K562 (cell line): ENCODE measurements around the gene NDUFA5. TPM values are rescaled to one million over a fixed set of nuclear protein-coding genes. Genes with fewer than 3 reads are reported as not detected.
A peak's percentile ranks its signal among the peaks of the same experiment; 100 is the strongest.

Experiments used
- ATAC-seq: fragments of 200-7000 bp; cut with Tn5 transposase; 3 replicates; pipeline ENCODE4 v1.9.1; 2020; ENCODE audit warnings: moderate library complexity
- BruUV-seq: library from RNA; stranded (reverse); fragments of 400-500 nt; replicated peaks from 2 replicates; lab custom pipeline; 2021; lab: Mats Ljungman, UMichigan
- CTCF ChIA-PET: fragments of 300-600 bp; formaldehyde crosslinking; extraction: SDS; loops from one replicate; lab custom pipeline; 2021; ENCODE audit warnings: low intra/inter-chr PET ratio; lab: Yijun Ruan, JAX
- POLR2A ChIA-PET: fragments of 300-600, 350-650 bp; sonication (Branson Sonifier 250); formaldehyde crosslinking; extraction: SDS; loops from one replicate; lab custom pipeline; 2021; ENCODE audit warnings: antibody characterized with exemption, inconsistent platforms; lab: Yijun Ruan, JAX
- DNase-seq, 4 experiments: peaks; one replicate each; pipeline versions ENCODE4 v3.0.0 to v3.0.0-alpha.2; 2011 to 2018; ENCODE audit warnings: low spot score in 3 of 4, mixed read lengths in 3 of 4; ENCODE audit errors: extremely low read depth in 1 of 4
- FAIRE-seq: peaks from 2 replicates; lab custom pipeline; 2011; peaks lifted over from hg19 to GRCh38; lab: Jason Lieb, UNC
- H2AFZ ChIP-seq: 2 replicates; pipeline ENCODE4 v1.6.0; 2011; ENCODE audit warnings: low read depth, low read length, control low read depth, inconsistent platforms
- H3K27ac ChIP-seq: fragments of 200-600 bp; 3 replicates; pipeline ENCODE4 v1.8.0; 2011; ENCODE audit warnings: low read depth, mild to moderate bottlenecking, control low read depth, inconsistent platforms, low read length, moderate library complexity, mixed read lengths; ENCODE audit errors: extremely low read depth
- H3K27me3 ChIP-seq, 2 experiments: fragments of 300-600 bp in 1 of 2; 2 replicates in 1 of 2; 3 replicates in 1 of 2; pipeline versions ENCODE4 v1.6.0 to v1.8.0; 2011; ENCODE audit warnings: inconsistent platforms in 2 of 2, low read length in 2 of 2, mild to moderate bottlenecking in 1 of 2, mixed read lengths in 1 of 2, moderate library complexity in 1 of 2; ENCODE audit not compliant: control insufficient read depth in 2 of 2, insufficient read depth in 2 of 2
- H3K36me3 ChIP-seq: fragments of 300-600 bp; 3 replicates; pipeline ENCODE4 v1.8.0; 2011; ENCODE audit warnings: mild to moderate bottlenecking, low read length, inconsistent platforms; ENCODE audit not compliant: control insufficient read depth, insufficient read depth
- H3K4me1 ChIP-seq, 2 experiments: fragments of 200-600 bp in 1 of 2; replicated peaks in 1 of 2; 2 replicates in 1 of 2; 3 replicates in 1 of 2; pipeline versions ENCODE4 v1.5.1 to v1.8.0; 2011; ENCODE audit warnings: inconsistent platforms in 2 of 2, low read length in 2 of 2, mild to moderate bottlenecking in 1 of 2, mixed read lengths in 1 of 2, moderate library complexity in 1 of 2; ENCODE audit not compliant: control insufficient read depth in 2 of 2, insufficient read depth in 2 of 2
- H3K4me2 ChIP-seq: 2 replicates; pipeline ENCODE4 v1.6.1; 2011; ENCODE audit warnings: low read length, control low read depth, inconsistent platforms, mixed read lengths; ENCODE audit not compliant: insufficient read depth
- H3K4me3 ChIP-seq: fragments of 200-600 bp; sonication (generic), shearing (Covaris generic); 2 replicates; pipeline ENCODE4 v1.5.1; 2016; ENCODE audit warnings: control low read depth, inconsistent platforms
- H3K79me2 ChIP-seq: fragments of 200-600 bp; 3 replicates; pipeline ENCODE4 v1.8.0; 2011; ENCODE audit warnings: low read length, inconsistent platforms; ENCODE audit not compliant: control insufficient read depth, insufficient read depth
- H3K9ac ChIP-seq, 2 experiments: 2 replicates each; pipeline versions ENCODE4 v1.6.0 to v1.6.1; 2011; ENCODE audit warnings: low read depth in 2 of 2, low read length in 2 of 2, control low read depth in 1 of 2, inconsistent platforms in 1 of 2, mild to moderate bottlenecking in 1 of 2, mixed read lengths in 1 of 2; ENCODE audit not compliant: insufficient read depth in 1 of 2
- H3K9me1 ChIP-seq: one replicate; pipeline ENCODE4 v1.6.0; 2011; ENCODE audit warnings: inconsistent platforms, mild to moderate bottlenecking, low read length, moderate library complexity; ENCODE audit not compliant: control insufficient read depth, insufficient read depth
- H3K9me3 ChIP-seq: replicated peaks from 2 replicates; pipeline ENCODE4 v1.5.1; 2011; ENCODE audit warnings: low read depth, low read length, inconsistent platforms; ENCODE audit not compliant: control insufficient read depth, insufficient read depth
- H4K20me1 ChIP-seq: replicated peaks from 2 replicates; pipeline ENCODE4 v1.6.1; 2011; ENCODE audit warnings: low read length, inconsistent platforms, mixed read lengths; ENCODE audit not compliant: control insufficient read depth, insufficient read depth
- CTCF ChIP-seq, 3 experiments: IDR thresholded peaks in 2 of 3; conservative IDR thresholded peaks in 1 of 3; 2 replicates each; pipeline ENCODE4 v1.5.1; 2011 to 2012; ENCODE audit warnings: low read length in 3 of 3, mild to moderate bottlenecking in 3 of 3, control low read depth in 2 of 3, improper control_type of control experiment in 1 of 3, inconsistent platforms in 1 of 3, low read depth in 1 of 3, mixed read lengths in 1 of 3, moderate library complexity in 1 of 3; ENCODE audit not compliant: insufficient read depth in 2 of 3
- PTTG1 ChIP-seq: fragments of 450-650 bp; IDR thresholded peaks from 2 replicates; pipeline ENCODE4 v1.6.1; 2016; ENCODE audit warnings: low read depth, mild to moderate bottlenecking, missing genetic modification characterization, missing compliant biosample characterization
- WGBS: fragments of 100-300 bp; shearing (Covaris generic); methylation state at CpG from one replicate; pipeline ENCODE4 v1.1.6; 2016; ENCODE audit warnings: low coverage, mixed read lengths; ENCODE audit not compliant: insufficient coverage; ENCODE audit errors: missing lambda C conversion rate; 5-methylcytosine and 5-hydroxymethylcytosine counted together
- in situ Hi-C: fragments of 300-500 bp; cut with MboI; formaldehyde crosslinking; loops from 4 replicates; pipeline ENCODE4 v1.15.0; 2018; ENCODE audit warnings: inconsistent platforms, mixed read lengths
- intact Hi-C: fragments of 100-400 bp; cut with micrococcal nuclease; formaldehyde crosslinking; loops from 2 replicates; pipeline ENCODE4 v1.14.2; 2022
- polyA plus RNA-seq, 8 experiments: library from polyadenylated mRNA; depleted of rRNA in 4 of 8; stranded (reverse) in 5 of 8; unstranded in 3 of 8; fragments of >200 nt; fragmentation: Nextera tagmentation in 2 of 8; fragmentation: Illumina TruSeq in 1 of 8; extraction: Ambion mirVana in 2 of 8; extraction: Trizol in 1 of 8; gene quantifications; 2 replicates each; pipeline versions ENCODE4 v1.2.1 to v1.2.3, GENCODE V29; 2011 to 2014; ENCODE audit warnings: inconsistent platforms in 1 of 8, missing spikeins in 1 of 8
- total RNA-seq, 7 experiments: library from RNA; depleted of rRNA in 6 of 7; stranded (reverse); fragments of >200 nt in 6 of 7; fragmentation: Illumina TruSeq in 2 of 7; extraction: Trizol in 2 of 7; gene quantifications; 2 replicates each; pipeline versions ENCODE4 v1.2.1 to v1.2.3, GENCODE V29; 2011 to 2021; ENCODE audit warnings: low replicate concordance in 1 of 7

NDUFA5 gene
- total and polyA plus RNA-seq, 9 of the 15 experiments (the other 6 are each of a cell fraction or from before 2014, with no cell fraction given), result 155 to 677 (median 269) TPM

- TF ChIP-seq CTCF (IDR thresholded peaks at IDR 0.05 in 2 of 3, conservative IDR thresholded peaks at IDR 0.05 in 1 of 3; ENCODE audit: insufficient read depth in 2 of 3, low read depth in 1 of 3, low read length in 3 of 3), result peak in 2 of 3 experiments; percentile 24 to 33; a peak in 1 of 6 replicates
- no peak for TF ChIP-seq PTTG1
- TF ChIP-seq, all 486 proteins: peak for 1
- no TSS peak for BruUV-seq
These were observed 65.1 kb downstream of the NDUFA5 start for GRCh38 chr7:123492485-123492884.

More at GRCh38 chr7:123492485-123492884, 65.1 kb downstream of the NDUFA5 start:
- Histone ChIP-seq H3K9me1 (no peaks in the 10 kb centered on the region), H4K20me1 (no peaks in the 10 kb centered on the region), H2AFZ (peak overlapping the region; percentile 3), H3K36me3 (no peaks in the 10 kb centered on the region), H3K27ac (no peak overlapping the region), H3K4me1 (no peaks in the 10 kb centered on the region), H3K4me2 (no peak overlapping the region), H3K27me3 (no peaks in the 10 kb centered on the region), H3K79me2 (no peaks in the 10 kb centered on the region), H3K9me3 (no peaks in the 10 kb centered on the region), H3K9ac (no peak overlapping the region), H3K4me3 (no peak overlapping the region)
- intact Hi-C loops (loop anchor here (5.0 kb wide), 1 partner anchor 380 kb away; no protein-coding TSS in a partner anchor), in situ Hi-C loops (loop anchor here (5.0 kb wide), 1 partner anchor 45 kb away; no protein-coding TSS in a partner anchor)
- CTCF ChIA-PET, result no interaction called here
- POLR2A ChIA-PET, result interaction anchor here (0.5 to 0.9 kb wide), 4 partner anchors 8 to 256 kb away, joined by 3 to 4 read pairs (median 3); partner anchors contain the start of gene WASL
- WGBS, result 29% methylated on average over 3 of the region's 3 CpGs
- ATAC-seq, result peak; percentile 92
- peak; percentile 26 for FAIRE-seq
- DNase-seq, result peak; percentile 28 to 48 (median 41)

Other genes starting within 250 kb of the NDUFA5 start
- gene IQUB, start 23.2 kb downstream of the NDUFA5 start, total RNA-seq (2014; rRNA removed), result 0.98 and 1.3 TPM in 2 replicates
- gene IQUB, start 23.2 kb downstream of the NDUFA5 start, total RNA-seq (2014; rRNA removed; fragmentation: Illumina TruSeq; extraction: Trizol), result 2.4 and 3.1 TPM in 2 replicates
- gene IQUB, start 23.2 kb downstream of the NDUFA5 start, total RNA-seq (2015; rRNA removed; fragmentation: Illumina TruSeq; extraction: Trizol), result 2.0 and 2.6 TPM in 2 replicates
- 1.1 and 1.9 TPM in 2 replicates for gene IQUB, start 23.2 kb downstream of the NDUFA5 start, total RNA-seq (2021)
- 0.69 and 1.3 TPM in 2 replicates for gene IQUB, start 23.2 kb downstream of the NDUFA5 start, polyA plus RNA-seq (2011; rRNA removed)
- gene IQUB, start 23.2 kb downstream of the NDUFA5 start, polyA plus RNA-seq (2014; fragmentation: Illumina TruSeq; extraction: Trizol), result 1.4 and 1.6 TPM in 2 replicates
- 1 to 10 TPM; 1.3 to 1.7 TPM for gene IQUB, start 23.2 kb downstream of the NDUFA5 start, polyA plus RNA-seq (2014; fragmentation: Nextera tagmentation; extraction: Ambion mirVana)
- 0.58 and 0.62 TPM in 2 replicates for gene IQUB, start 23.2 kb downstream of the NDUFA5 start, polyA plus RNA-seq (2014; rRNA removed)
- not detected in 2 replicates for gene ASB15, start 44.0 kb upstream of the NDUFA5 start, total RNA-seq (2014; rRNA removed)
- 0.03 TPM in 1 of 2 replicates, not detected in the other for gene ASB15, start 44.0 kb upstream of the NDUFA5 start, total RNA-seq (2014; rRNA removed; fragmentation: Illumina TruSeq; extraction: Trizol)
- gene ASB15, start 44.0 kb upstream of the NDUFA5 start, total RNA-seq (2015; rRNA removed; fragmentation: Illumina TruSeq; extraction: Trizol), result 0.04 and 0.19 TPM in 2 replicates
- 0.04 TPM in 1 of 2 replicates, not detected in the other for gene ASB15, start 44.0 kb upstream of the NDUFA5 start, total RNA-seq (2021)
- gene ASB15, start 44.0 kb upstream of the NDUFA5 start, polyA plus RNA-seq (2011; rRNA removed), result not detected in 2 replicates
- 0.03 and 0.04 TPM in 2 replicates for gene ASB15, start 44.0 kb upstream of the NDUFA5 start, polyA plus RNA-seq (2014; fragmentation: Illumina TruSeq; extraction: Trizol)
- gene ASB15, start 44.0 kb upstream of the NDUFA5 start, polyA plus RNA-seq (2014; fragmentation: Nextera tagmentation; extraction: Ambion mirVana), result under 1 TPM; 0.03 to 0.14 TPM
- gene ASB15, start 44.0 kb upstream of the NDUFA5 start, polyA plus RNA-seq (2014; rRNA removed), result 0.11 and 0.12 TPM in 2 replicates
- not detected in 2 replicates for gene LMOD2, start 98.0 kb upstream of the NDUFA5 start, total RNA-seq (2014; rRNA removed)
- not detected in 2 replicates for gene LMOD2, start 98.0 kb upstream of the NDUFA5 start, total RNA-seq (2014; rRNA removed; fragmentation: Illumina TruSeq; extraction: Trizol)
- not detected in 2 replicates for gene LMOD2, start 98.0 kb upstream of the NDUFA5 start, total RNA-seq (2015; rRNA removed; fragmentation: Illumina TruSeq; extraction: Trizol)
- 0.13 TPM in 1 of 2 replicates, not detected in the other for gene LMOD2, start 98.0 kb upstream of the NDUFA5 start, total RNA-seq (2021)
- gene LMOD2, start 98.0 kb upstream of the NDUFA5 start, polyA plus RNA-seq (2011; rRNA removed), result not detected in 2 replicates
- gene LMOD2, start 98.0 kb upstream of the NDUFA5 start, polyA plus RNA-seq (2014; fragmentation: Illumina TruSeq; extraction: Trizol), result not detected in 2 replicates
- under 1 TPM in 1 of 2 experiments, not detected in 1; 0.04 TPM for gene LMOD2, start 98.0 kb upstream of the NDUFA5 start, polyA plus RNA-seq (2014; fragmentation: Nextera tagmentation; extraction: Ambion mirVana)
- gene LMOD2, start 98.0 kb upstream of the NDUFA5 start, polyA plus RNA-seq (2014; rRNA removed), result not detected in 2 replicates
- 4.1 and 5.9 TPM in 2 replicates for gene WASL, start 191.2 kb upstream of the NDUFA5 start, total RNA-seq (2014; rRNA removed)
- 9.6 and 9.9 TPM in 2 replicates for gene WASL, start 191.2 kb upstream of the NDUFA5 start, total RNA-seq (2014; rRNA removed; fragmentation: Illumina TruSeq; extraction: Trizol)
- 8.5 and 8.7 TPM in 2 replicates for gene WASL, start 191.2 kb upstream of the NDUFA5 start, total RNA-seq (2015; rRNA removed; fragmentation: Illumina TruSeq; extraction: Trizol)
- gene WASL, start 191.2 kb upstream of the NDUFA5 start, total RNA-seq (2021), result 12.9 and 13.9 TPM in 2 replicates
- gene WASL, start 191.2 kb upstream of the NDUFA5 start, polyA plus RNA-seq (2011; rRNA removed), result 5.6 and 8.3 TPM in 2 replicates
- 10.2 and 10.9 TPM in 2 replicates for gene WASL, start 191.2 kb upstream of the NDUFA5 start, polyA plus RNA-seq (2014; fragmentation: Illumina TruSeq; extraction: Trizol)
- 1 to 10 TPM; 3.2 to 4.4 TPM for gene WASL, start 191.2 kb upstream of the NDUFA5 start, polyA plus RNA-seq (2014; fragmentation: Nextera tagmentation; extraction: Ambion mirVana)
- gene WASL, start 191.2 kb upstream of the NDUFA5 start, polyA plus RNA-seq (2014; rRNA removed), result 6.6 and 8.1 TPM in 2 replicates